Ishikawa (cell line): ENCODE data around the gene CBX6.

ENCODE experiments used
- FOXM1 ChIP-seq: IDR thresholded peaks from 2 replicates; pipeline ENCODE4 v1.6.1; 2012; ENCODE audit warnings: low read depth, borderline replicate concordance
- YY1 ChIP-seq: IDR thresholded peaks from 2 replicates; pipeline ENCODE4 v1.6.1; 2012; ENCODE audit warnings: low read depth

- TF ChIP-seq FOXM1 (no peak), YY1 (no peak)
These were observed 14.3 kb upstream of the CBX6 start for GRCh38 chr22:38886333-38886732.
